DOHH2 (cell line): ENCODE measurements around the gene DSP.

Experiments
- CTCF ChIP-seq: fragments of 200-600 bp; sonication (generic); IDR thresholded peaks from one replicate; pipeline ENCODE4 v1.5.1; 2014; ENCODE audit warnings: antibody characterized with exemption, mild to moderate bottlenecking, low read depth, low read length; ENCODE audit not compliant: poor library complexity, severe bottlenecking
- EZH2phosphoT487 ChIP-seq: fragments of 200-600 bp; sonication (generic); IDR thresholded peaks from 2 replicates; pipeline ENCODE4 v1.6.1; 2017; ENCODE audit warnings: borderline replicate concordance, mild to moderate bottlenecking, antibody characterized with exemption, low read length, moderate library complexity, mixed read lengths

- TF ChIP-seq CTCF (no peak), EZH2phosphoT487 (no peak)
Measured at GRCh38 chr6:7496266-7496875, 45.1 kb upstream of the DSP start.
